PFSK-1 (cell line): ENCODE data around the gene TCEA2.

Experiments
- FOXP2 ChIP-seq: optimal IDR thresholded peaks from 2 replicates; pipeline ENCODE3; 2011; ENCODE audit warnings: borderline replicate concordance, control low read depth, inconsistent platforms; ENCODE audit not compliant: insufficient read depth; ENCODE audit errors: extremely low read length, extremely low read depth
- POLR2AphosphoS5 ChIP-seq: IDR thresholded peaks from 2 replicates; pipeline ENCODE4 v1.6.1; 2012; ENCODE audit warnings: low read depth, mild to moderate bottlenecking, control low read depth, low read length, moderate library complexity
- SIN3A ChIP-seq: IDR thresholded peaks from 2 replicates; pipeline ENCODE4 v1.6.1; 2012; ENCODE audit warnings: mild to moderate bottlenecking, low read length, moderate library complexity, borderline replicate concordance; ENCODE audit not compliant: insufficient read depth
- TAF1 ChIP-seq: IDR thresholded peaks from 2 replicates; pipeline ENCODE4 v1.6.1; 2012; ENCODE audit warnings: low read length, control low read depth, borderline replicate concordance; ENCODE audit not compliant: insufficient read depth

GRCh38 chr20:64037199-64037497 lies 25.9 kb upstream of the TCEA2 start:
- TF ChIP-seq POLR2AphosphoS5 (no peak), FOXP2 (no peak), TAF1 (no peak), SIN3A (no peak)
